H9 (cell line): Measurements from ENCODE around the gene NCEH1. TPM values are rescaled to one million over a fixed set of nuclear protein-coding genes. Genes with fewer than 3 reads are reported as not detected.

Experiments used
- DNase-seq: peaks from one replicate; pipeline ENCODE4 v3.0.0-alpha.2; 2017
- H2AFZ ChIP-seq: one replicate; pipeline ENCODE4 v1.6.1; 2013; ENCODE audit warnings: mild to moderate bottlenecking, low read length, control low read depth, moderate library complexity
- H2AK5ac ChIP-seq: 2 replicates; pipeline ENCODE4 v1.6.1; 2013; ENCODE audit warnings: low read length, control low read depth, mixed read lengths; ENCODE audit not compliant: insufficient read length
- H2BK120ac ChIP-seq: one replicate; pipeline ENCODE4 v1.6.1; 2013; ENCODE audit warnings: low read depth, mild to moderate bottlenecking, low read length, control low read depth, inconsistent platforms; ENCODE audit not compliant: poor library complexity, severe bottlenecking
- H2BK12ac ChIP-seq: 2 replicates; pipeline ENCODE4 v1.6.1; 2013; ENCODE audit warnings: low read length, control low read depth, mixed read lengths, low read depth; ENCODE audit not compliant: insufficient read length
- H2BK15ac ChIP-seq: 2 replicates; pipeline ENCODE4 v1.6.1; 2013; ENCODE audit warnings: low read depth, low read length, control low read depth
- H2BK20ac ChIP-seq: one replicate; pipeline ENCODE4 v1.6.1; 2013; ENCODE audit warnings: low read depth, mild to moderate bottlenecking, low read length, control low read depth, inconsistent platforms; ENCODE audit not compliant: poor library complexity, severe bottlenecking
- H2BK5ac ChIP-seq: 2 replicates; pipeline ENCODE4 v1.6.1; 2013; ENCODE audit warnings: low read length, control low read depth, mixed read lengths; ENCODE audit not compliant: insufficient read length
- H3K14ac ChIP-seq: 2 replicates; pipeline ENCODE4 v1.6.1; 2013; ENCODE audit warnings: low read length, control low read depth; ENCODE audit not compliant: insufficient read depth
- H3K18ac ChIP-seq: 2 replicates; pipeline ENCODE4 v1.6.1; 2013; ENCODE audit warnings: low read depth, mild to moderate bottlenecking, mixed read lengths, low read length, control low read depth; ENCODE audit not compliant: insufficient read length
- H3K23ac ChIP-seq: 2 replicates; pipeline ENCODE4 v1.6.1; 2013; ENCODE audit warnings: low read length, control low read depth, mixed read lengths, low read depth; ENCODE audit not compliant: insufficient read length
- H3K23me2 ChIP-seq: 2 replicates; pipeline ENCODE4 v1.6.1; 2013; ENCODE audit warnings: low read depth, mild to moderate bottlenecking, mixed read lengths, low read length, control low read depth; ENCODE audit not compliant: insufficient read length, poor library complexity, severe bottlenecking
- H3K27ac ChIP-seq: 2 replicates; pipeline ENCODE4 v1.5.1; 2013; ENCODE audit warnings: low read length, control low read depth, mixed read lengths, low read depth; ENCODE audit not compliant: insufficient read length
- H3K27me3 ChIP-seq: 2 replicates; pipeline ENCODE4 v1.6.1; 2013; ENCODE audit warnings: low read length, control low read depth, inconsistent platforms; ENCODE audit not compliant: insufficient read depth
- H3K4ac ChIP-seq: 2 replicates; pipeline ENCODE4 v1.6.1; 2013; ENCODE audit warnings: low read depth, mild to moderate bottlenecking, control low read depth, inconsistent platforms, low read length, moderate library complexity
- H3K4me1 ChIP-seq: 2 replicates; pipeline ENCODE4 v1.6.1; 2013; ENCODE audit warnings: low read length, control low read depth, inconsistent platforms; ENCODE audit not compliant: insufficient read depth
- H3K4me2 ChIP-seq: 2 replicates; pipeline ENCODE4 v1.6.1; 2013; ENCODE audit warnings: low read length, control low read depth, mixed read lengths; ENCODE audit not compliant: insufficient read length, insufficient read depth
- H3K56ac ChIP-seq: 2 replicates; pipeline ENCODE4 v1.6.1; 2013; ENCODE audit warnings: low read depth, mild to moderate bottlenecking, mixed read lengths, low read length, control low read depth; ENCODE audit not compliant: insufficient read length
- H3K79me1 ChIP-seq: 2 replicates; pipeline ENCODE4 v1.6.1; 2013; ENCODE audit warnings: low read depth, mild to moderate bottlenecking, moderate library complexity, low read length, control low read depth, inconsistent platforms; ENCODE audit not compliant: insufficient read depth, poor library complexity, severe bottlenecking
- H3K79me2 ChIP-seq: 2 replicates; pipeline ENCODE4 v1.6.1; 2013; ENCODE audit warnings: low read length, control low read depth, inconsistent platforms; ENCODE audit not compliant: insufficient read depth
- H3K9ac ChIP-seq: 2 replicates; pipeline ENCODE4 v1.6.1; 2013; ENCODE audit warnings: low read length, control low read depth, mixed read lengths; ENCODE audit not compliant: insufficient read length; ENCODE audit errors: extremely low read depth
- H3K9me3 ChIP-seq: one replicate; pipeline ENCODE4 v1.6.1; 2013; ENCODE audit warnings: low read depth, low read length, inconsistent platforms; ENCODE audit not compliant: control insufficient read depth
- H3T11ph ChIP-seq: one replicate; pipeline ENCODE4 v1.6.1; 2013; ENCODE audit warnings: mild to moderate bottlenecking, low read length, control low read depth, inconsistent platforms
- H4K20me1 ChIP-seq: one replicate; pipeline ENCODE4 v1.6.1; 2013; ENCODE audit not compliant: control insufficient read depth, insufficient read length, insufficient read depth
- H4K5ac ChIP-seq: 2 replicates; pipeline ENCODE4 v1.6.1; 2013; ENCODE audit warnings: low read depth, mild to moderate bottlenecking, mixed read lengths, low read length, control low read depth; ENCODE audit not compliant: insufficient read length
- H4K8ac ChIP-seq: replicated peaks from 2 replicates; pipeline ENCODE4 v1.6.1; 2013; ENCODE audit warnings: low read length, control low read depth, mixed read lengths, low read depth; ENCODE audit not compliant: insufficient read length
- H4K91ac ChIP-seq: 2 replicates; pipeline ENCODE4 v1.6.1; 2013; ENCODE audit warnings: low read depth, mild to moderate bottlenecking, moderate library complexity, mixed read lengths, low read length, control low read depth; ENCODE audit not compliant: insufficient read length
- H3K27ac Mint-ChIP-seq, 3 experiments: 2 replicates in 2 of 3; 3 replicates in 1 of 3; pipeline ENCODE4 v1.8.0; 2020 to 2021; ENCODE audit warnings: mixed read lengths in 3 of 3, mild to moderate bottlenecking in 1 of 3, moderate library complexity in 1 of 3
- H3K27me3 Mint-ChIP-seq: 2 replicates; pipeline ENCODE4 v1.8.0; 2021; ENCODE audit warnings: low read depth, mild to moderate bottlenecking, moderate library complexity, mixed read lengths
- H3K36me3 Mint-ChIP-seq, 3 experiments: 2 replicates in 2 of 3; 3 replicates in 1 of 3; pipeline ENCODE4 v1.8.0; 2020 to 2021; ENCODE audit warnings: low read depth in 3 of 3, mixed read lengths in 3 of 3; ENCODE audit not compliant: insufficient read depth in 1 of 3
- H3K4me1 Mint-ChIP-seq, 2 experiments: 2 replicates each; pipeline ENCODE4 v1.8.0; 2020; ENCODE audit warnings: mixed read lengths in 2 of 2
- H3K4me3 Mint-ChIP-seq, 2 experiments: 2 replicates in 1 of 2; 3 replicates in 1 of 2; pipeline ENCODE4 v1.8.0; 2020 to 2021; ENCODE audit warnings: mild to moderate bottlenecking in 2 of 2, mixed read lengths in 2 of 2, moderate library complexity in 1 of 2
- H3K9me3 Mint-ChIP-seq, 2 experiments: 2 replicates in 1 of 2; 3 replicates in 1 of 2; pipeline ENCODE4 v1.8.0; 2020; ENCODE audit warnings: mild to moderate bottlenecking in 2 of 2, mixed read lengths in 2 of 2, moderate library complexity in 1 of 2
- WGBS: extraction: QIAGEN DNeasy Blood & Tissue Kit; methylation state at CpG from one replicate; pipeline ENCODE4 v1.1.7; 2013; ENCODE audit warnings: missing lambda C conversion rate, low lambda C conversion rate, mixed read lengths; ENCODE audit not compliant: insufficient read length; ENCODE audit errors: extremely low coverage; 5-methylcytosine and 5-hydroxymethylcytosine counted together
- total RNA-seq: library from RNA; stranded (reverse); gene quantifications from 2 replicates; pipeline ENCODE4 v1.2.1, GENCODE V29; 2021
- TF ChIP-seq, protein P1 (sequence below): fragments of 200-600 bp; sonication (generic); conservative IDR thresholded peaks from 3 replicates; pipeline ENCODE4 v1.8.0; 2021; ENCODE audit warnings: antibody characterized with exemption, mild to moderate bottlenecking

NCEH1 gene
- total RNA-seq, 1 experiment from 2014 or later = 2.3 TPM

DNA sequence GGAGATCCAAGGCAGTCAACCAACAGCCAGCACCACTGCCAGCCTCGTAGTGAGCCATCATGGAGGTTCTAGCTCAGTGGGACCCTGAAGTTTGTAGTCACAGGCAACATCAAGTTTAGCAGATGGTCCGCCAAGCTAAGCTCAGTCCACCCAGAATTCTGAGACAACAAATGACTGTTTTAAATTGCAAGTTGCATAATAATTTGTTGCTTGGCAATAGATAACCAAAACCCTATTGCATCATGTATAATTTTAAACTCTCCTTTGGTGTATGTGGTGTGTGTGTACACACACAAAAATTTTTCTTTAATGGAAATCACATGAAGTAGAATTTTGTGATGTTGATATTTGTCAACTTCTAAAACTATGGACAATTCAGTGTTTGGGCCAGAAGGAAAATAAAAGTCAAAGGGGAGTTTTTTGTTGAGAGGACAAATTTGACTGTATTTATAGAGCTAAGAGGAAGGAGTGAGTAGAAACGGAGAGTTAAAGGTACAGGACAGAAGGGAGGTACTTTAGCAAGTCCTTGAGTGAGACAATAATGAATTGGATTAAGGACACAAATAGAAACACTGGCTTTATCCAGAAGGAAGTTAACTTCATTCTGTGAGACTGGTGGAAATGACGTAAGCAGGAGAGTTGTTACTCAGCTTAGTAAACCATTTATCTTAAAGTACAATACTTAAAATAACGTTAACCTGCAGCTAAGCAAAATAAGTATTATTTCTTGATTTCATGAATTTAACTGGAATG, 83.6 kb downstream of the NCEH1 start:
- no peaks in the 10 kb centered on the region for H4K20me1 ChIP-seq
- H3K4me2 ChIP-seq = no peak overlapping the region
- H2BK20ac ChIP-seq = no peak overlapping the region
- DNase-seq = no peak
- no peak overlapping the region for H3K4ac ChIP-seq
- H3K36me3 Mint-ChIP-seq = peaks cover 0 to 1% (median 0%) of the 10 kb centered on the region in 3 experiments; a peak in 1 of 7 replicates
- peaks cover 7 to 8% of the 10 kb centered on the region in 2 experiments for H3K4me1 Mint-ChIP-seq
- H3K4me3 Mint-ChIP-seq = no peak overlapping the region
- H3K27ac Mint-ChIP-seq = no peak overlapping the region
- no peak overlapping the region for H3T11ph ChIP-seq
- no peak overlapping the region for H3K56ac ChIP-seq
- no peak overlapping the region for H2BK5ac ChIP-seq
- no peaks in the 10 kb centered on the region for H3K27me3 ChIP-seq
- H3K9ac ChIP-seq = no peak overlapping the region
- H2AK5ac ChIP-seq = no peak overlapping the region
- H3K9me3 Mint-ChIP-seq = no peaks in the 10 kb centered on the region
- H3K23me2 ChIP-seq = no peaks in the 10 kb centered on the region
- no peak overlapping the region for H2BK15ac ChIP-seq
- TF ChIP-seq, protein P1, sequence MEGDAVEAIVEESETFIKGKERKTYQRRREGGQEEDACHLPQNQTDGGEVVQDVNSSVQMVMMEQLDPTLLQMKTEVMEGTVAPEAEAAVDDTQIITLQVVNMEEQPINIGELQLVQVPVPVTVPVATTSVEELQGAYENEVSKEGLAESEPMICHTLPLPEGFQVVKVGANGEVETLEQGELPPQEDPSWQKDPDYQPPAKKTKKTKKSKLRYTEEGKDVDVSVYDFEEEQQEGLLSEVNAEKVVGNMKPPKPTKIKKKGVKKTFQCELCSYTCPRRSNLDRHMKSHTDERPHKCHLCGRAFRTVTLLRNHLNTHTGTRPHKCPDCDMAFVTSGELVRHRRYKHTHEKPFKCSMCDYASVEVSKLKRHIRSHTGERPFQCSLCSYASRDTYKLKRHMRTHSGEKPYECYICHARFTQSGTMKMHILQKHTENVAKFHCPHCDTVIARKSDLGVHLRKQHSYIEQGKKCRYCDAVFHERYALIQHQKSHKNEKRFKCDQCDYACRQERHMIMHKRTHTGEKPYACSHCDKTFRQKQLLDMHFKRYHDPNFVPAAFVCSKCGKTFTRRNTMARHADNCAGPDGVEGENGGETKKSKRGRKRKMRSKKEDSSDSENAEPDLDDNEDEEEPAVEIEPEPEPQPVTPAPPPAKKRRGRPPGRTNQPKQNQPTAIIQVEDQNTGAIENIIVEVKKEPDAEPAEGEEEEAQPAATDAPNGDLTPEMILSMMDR = no peak
- no peaks in the 10 kb centered on the region for H3K79me2 ChIP-seq
- H3K9me3 ChIP-seq = no peaks in the 10 kb centered on the region
- H3K27me3 Mint-ChIP-seq = no peaks in the 10 kb centered on the region
- H4K8ac ChIP-seq = no peak overlapping the region
- H3K14ac ChIP-seq = no peak overlapping the region
- H4K91ac ChIP-seq = no peak overlapping the region
- no CpG with 5 or more reads among the region's 5 CpGs for WGBS
- no peaks in the 10 kb centered on the region for H3K79me1 ChIP-seq
- H2AFZ ChIP-seq = no peak overlapping the region
- no peak overlapping the region for H4K5ac ChIP-seq
- H2BK12ac ChIP-seq = no peak overlapping the region
- H3K27ac ChIP-seq = no peak overlapping the region
- H3K23ac ChIP-seq = no peak overlapping the region
- H2BK120ac ChIP-seq = no peak overlapping the region
- H3K4me1 ChIP-seq = no peaks in the 10 kb centered on the region; the same call in 1 of the 2 replicates
- H3K18ac ChIP-seq = no peak overlapping the region
